ENCODE results near the gene NELFA.

NELFA gene

DNA sequence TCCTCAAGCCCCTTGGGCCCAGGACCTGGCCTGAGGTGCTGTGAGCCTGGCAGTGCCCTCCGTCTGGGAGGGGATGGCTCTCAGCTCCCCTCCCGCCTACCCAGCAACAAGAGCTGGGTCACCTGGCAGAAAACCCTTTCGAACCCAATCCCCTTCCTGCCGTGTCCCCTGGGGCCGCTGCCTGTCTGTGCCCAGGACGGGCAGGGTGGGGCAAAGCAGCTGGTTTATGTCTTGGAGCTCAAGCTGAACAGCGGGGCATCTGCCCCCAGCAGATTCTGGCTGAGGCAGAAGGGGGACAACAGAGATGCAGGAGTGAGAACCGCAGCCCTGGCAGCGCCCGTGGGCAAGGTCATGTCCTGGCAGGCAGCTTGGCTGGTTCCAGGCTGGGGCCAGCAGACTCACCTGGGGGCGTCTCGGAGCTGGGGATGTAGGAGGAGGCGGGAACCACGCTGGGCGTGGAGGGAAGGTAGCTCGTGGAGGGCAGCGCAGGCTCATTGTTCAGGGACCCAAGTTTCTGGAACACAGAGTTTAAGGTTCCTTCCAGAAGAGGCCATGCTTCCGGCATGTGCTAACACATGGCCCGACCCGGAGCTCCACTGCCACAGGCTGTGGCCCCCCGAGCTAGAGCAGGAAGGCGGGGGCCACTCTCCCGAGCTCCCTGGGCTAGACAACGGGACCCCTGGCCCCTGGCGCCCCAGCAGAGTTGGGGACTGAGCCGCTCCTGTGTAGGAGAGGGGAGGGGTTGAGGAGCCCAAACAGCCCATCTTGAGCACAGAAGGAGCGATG is 24.2 kb downstream of the NELFA start:
- TF ChIP-seq ZNF274 (IDR thresholded peaks at IDR 0.05; ENCODE audit: low read depth, low read length): no peak
- no peak overlapping the region for H3K4me3 ChIP-seq (ENCODE audit: low read length)

DNA sequence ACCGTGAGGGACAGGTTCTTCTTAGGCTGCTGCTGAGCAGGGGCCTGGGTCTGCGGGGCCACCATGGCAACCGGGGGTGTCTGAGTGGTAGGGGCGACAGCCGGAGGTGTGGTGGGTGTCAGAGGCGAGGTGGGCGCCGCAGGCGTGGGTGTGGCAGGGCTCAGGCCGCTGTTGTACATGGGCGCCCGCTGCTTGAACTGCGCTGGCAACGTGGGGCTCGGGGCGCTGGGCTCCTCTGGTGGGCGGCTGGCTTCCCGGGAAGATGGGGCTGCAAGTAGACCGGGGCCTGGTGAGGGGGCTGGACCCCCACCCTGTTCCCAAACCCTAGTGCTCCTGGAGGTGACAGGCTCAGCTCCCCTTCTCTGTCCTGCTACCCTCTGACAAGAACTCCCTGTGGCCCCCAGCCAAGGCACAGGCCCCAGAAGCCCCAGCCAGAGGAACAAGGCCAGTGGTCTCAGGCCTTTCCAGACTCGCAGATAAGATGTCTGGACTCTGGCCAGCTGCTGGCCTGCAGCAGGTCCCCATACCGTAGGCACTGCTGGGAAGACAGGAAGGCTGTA is 24.8 kb downstream of the NELFA start:
- TF ChIP-seq ZNF274 (IDR thresholded peaks at IDR 0.05; ENCODE audit: low read depth, low read length): no peak
- H3K4me3 ChIP-seq (ENCODE audit: low read length): no peak overlapping the region

GRCh38 chr4:1983053-1983845 is 25.5 kb downstream of the NELFA start:
- no peak overlapping the region for H3K4me3 ChIP-seq (ENCODE audit: low read length)
- no peak for TF ChIP-seq ZNF274 (IDR thresholded peaks at IDR 0.05; ENCODE audit: low read depth, low read length)

DNA sequence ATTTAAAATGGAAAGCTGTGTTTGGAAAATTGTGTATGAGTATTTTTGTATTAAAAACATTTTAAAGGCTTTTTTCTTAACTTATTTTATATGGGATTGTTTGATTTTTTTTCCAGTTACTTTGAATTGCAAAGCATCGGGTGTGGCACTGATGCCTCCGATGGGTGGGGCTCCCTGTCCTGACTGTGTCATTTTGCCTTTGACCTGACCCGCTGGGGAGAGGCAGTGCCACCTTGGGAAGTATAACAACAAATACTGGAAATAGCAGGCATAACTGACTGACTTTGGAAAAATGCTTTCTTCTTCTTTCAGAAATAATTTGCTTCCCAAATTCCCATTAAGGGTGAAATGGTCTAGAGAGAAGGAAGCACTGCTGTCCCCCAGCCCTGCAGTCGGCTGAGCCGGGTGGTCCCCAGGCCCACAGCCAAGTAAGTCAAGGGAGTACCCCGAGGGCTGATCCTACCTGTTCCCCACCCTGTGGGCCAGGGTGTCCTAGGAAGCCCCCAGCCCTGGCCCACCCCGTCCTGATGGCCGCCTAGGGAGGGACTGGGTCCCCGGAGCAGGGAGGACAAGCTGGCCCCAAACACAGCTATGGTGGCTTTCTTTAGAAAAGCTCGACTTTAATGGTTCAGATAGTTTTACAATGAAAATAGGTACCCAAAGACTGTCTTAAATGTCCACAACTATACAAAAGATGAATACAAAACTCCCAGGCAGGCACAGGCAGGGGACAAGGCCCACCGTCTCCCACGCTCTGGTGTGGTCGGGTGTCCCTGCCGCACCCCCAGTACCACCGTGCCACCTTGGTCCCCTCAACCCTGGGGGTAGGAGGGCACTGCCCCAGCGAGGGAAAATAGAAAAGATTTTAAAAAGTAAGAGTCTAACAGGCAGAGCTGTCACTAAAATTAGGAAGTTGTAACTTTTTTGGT is 26.4 kb downstream of the NELFA start:
- no peak for TF ChIP-seq ZNF274 (IDR thresholded peaks at IDR 0.05; ENCODE audit: low read depth, low read length)

DNA sequence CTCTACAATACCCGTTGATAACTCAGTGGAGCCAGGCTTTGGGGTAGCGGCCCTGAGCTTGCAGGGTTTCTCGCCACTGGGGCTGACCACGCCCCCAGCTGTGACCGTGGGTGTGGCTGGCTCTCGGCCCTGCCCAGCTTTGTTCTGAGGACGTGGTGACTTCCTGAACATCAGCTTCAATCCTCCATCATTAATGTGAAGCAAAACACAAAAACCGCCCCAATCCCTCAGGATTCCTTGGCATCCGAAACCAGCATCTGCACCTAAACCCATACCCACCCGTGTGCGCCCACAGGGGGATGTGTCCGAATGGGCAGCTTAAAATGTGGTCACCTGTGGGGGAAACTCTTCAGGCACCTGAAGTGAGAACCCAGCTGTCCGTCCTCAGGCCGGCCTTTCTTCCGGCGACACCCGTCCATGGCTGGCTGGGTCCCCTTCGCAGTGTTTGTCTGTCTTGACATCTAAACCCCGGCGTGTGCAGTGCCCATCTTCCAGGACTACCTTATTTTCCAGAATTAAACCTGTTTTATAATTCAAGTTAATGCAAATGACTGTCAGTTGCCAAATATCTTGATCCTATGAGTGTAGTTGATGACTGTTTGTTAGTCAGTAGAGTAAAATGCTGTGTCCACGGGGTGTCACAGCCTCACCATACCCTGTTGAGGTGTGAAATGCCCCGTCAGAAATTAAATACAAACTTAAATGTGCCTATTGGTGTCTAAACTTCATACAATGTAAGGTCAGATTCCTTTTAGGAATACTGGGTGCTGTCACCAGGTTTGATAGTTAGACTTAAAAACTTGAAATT is 27.3 kb downstream of the NELFA start:
- no peak overlapping the region for H3K4me3 ChIP-seq (ENCODE audit: low read length)
- TF ChIP-seq ZNF274 (IDR thresholded peaks at IDR 0.05; ENCODE audit: low read depth, low read length): no peak

More for the DNA sequence above, 26.4 kb downstream of the NELFA start:
- no peak overlapping the region for H3K4me3 ChIP-seq (ENCODE audit: low read length)

DNA sequence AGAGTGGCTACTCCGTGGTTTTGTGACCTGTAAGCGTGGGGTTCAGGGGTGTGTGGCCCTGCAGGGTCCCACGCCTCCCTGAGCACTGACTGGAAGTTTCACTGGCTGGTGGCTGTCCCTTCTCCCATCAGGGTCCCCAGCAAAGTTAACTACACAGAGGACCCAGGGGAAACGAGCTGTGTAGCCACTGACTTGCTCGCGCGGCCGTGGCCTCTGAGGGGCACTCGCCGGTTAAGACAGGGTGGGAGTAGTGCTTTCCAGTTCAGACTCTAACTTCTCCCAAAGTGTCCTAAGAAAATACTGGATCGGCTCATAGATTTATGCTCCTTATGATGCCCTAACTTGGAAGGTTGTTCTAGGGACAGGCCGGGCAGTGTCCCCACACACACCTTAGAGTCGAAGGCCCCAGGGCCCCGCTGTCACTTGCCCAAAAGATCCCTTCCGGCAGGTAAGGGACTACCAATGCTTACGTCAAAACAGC is 28.2 kb downstream of the NELFA start:
- no peak for TF ChIP-seq ZNF274 (IDR thresholded peaks at IDR 0.05; ENCODE audit: low read depth, low read length)

GRCh38 chr4:1979477-1980196 is 29.1 kb downstream of the NELFA start:
- no peak for TF ChIP-seq ZNF274 (IDR thresholded peaks at IDR 0.05; ENCODE audit: low read depth, low read length)
- H3K4me3 ChIP-seq (ENCODE audit: low read length): no peak overlapping the region

More for the DNA sequence above, 28.2 kb downstream of the NELFA start:
- H3K4me3 ChIP-seq (ENCODE audit: low read length): no peak overlapping the region

- H3K4me3 ChIP-seq (ENCODE audit: low read length): no peak overlapping the region
- TF ChIP-seq ZNF274 (IDR thresholded peaks at IDR 0.05; ENCODE audit: low read depth, low read length): no peak
Measured at GRCh38 chr4:1978741-1979476, 29.9 kb downstream of the NELFA start.

- no peak for TF ChIP-seq ZNF274 (IDR thresholded peaks at IDR 0.05; ENCODE audit: low read depth, low read length)
- no peak overlapping the region for H3K4me3 ChIP-seq (ENCODE audit: low read length)
Measured at GRCh38 chr4:1978226-1978625, 30.5 kb downstream of the NELFA start.

GRCh38 chr4:1976416-1977352 is 32.1 kb downstream of the NELFA start:
- no peak for TF ChIP-seq ZNF274 (IDR thresholded peaks at IDR 0.05; ENCODE audit: low read depth, low read length)
- no peak overlapping the region for H3K4me3 ChIP-seq (ENCODE audit: low read length)

DNA sequence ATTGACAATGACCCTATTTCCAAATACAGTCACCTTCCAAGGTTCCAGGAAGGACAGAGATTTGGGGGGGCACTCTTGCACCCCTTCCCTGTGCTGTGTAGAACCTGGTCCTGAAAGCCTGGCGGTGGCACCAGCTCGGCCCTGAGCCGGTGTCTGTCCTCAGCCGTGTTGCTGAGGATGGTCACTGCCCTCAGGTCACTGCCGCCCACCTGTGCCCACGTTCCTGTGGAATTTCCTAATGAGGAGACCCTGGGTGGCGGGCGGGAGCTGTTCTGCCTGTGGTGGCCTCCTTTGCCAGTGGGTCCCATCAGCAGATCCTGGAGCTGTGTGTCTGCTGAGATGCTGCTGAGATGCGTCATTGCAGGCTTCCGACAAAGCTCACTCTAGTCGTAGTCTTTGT is 32.9 kb downstream of the NELFA start:
- H3K4me3 ChIP-seq (ENCODE audit: low read length): no peak overlapping the region
- no peak for TF ChIP-seq ZNF274 (IDR thresholded peaks at IDR 0.05; ENCODE audit: low read depth, low read length)
